GM10248 (cell line): ENCODE measurements around the gene ITPKB.

ENCODE experiments used
- CTCF ChIA-PET: fragments of 300-600 bp; sonication (Branson Sonifier 250); formaldehyde crosslinking; extraction: SDS; loops from one replicate; lab custom pipeline; 2021; ENCODE audit warnings: antibody characterized with exemption; lab: Yijun Ruan, JAX
- POLR2A ChIA-PET: fragments of 350-650 bp; sonication (Branson Sonifier 250); formaldehyde crosslinking; extraction: SDS; loops from one replicate; lab custom pipeline; 2020; ENCODE audit warnings: antibody characterized with exemption; lab: Yijun Ruan, JAX
- DNase-seq: peaks from one replicate; pipeline ENCODE4 v3.0.0; 2012; ENCODE audit errors: extremely low spot score
- CTCF ChIP-seq: IDR thresholded peaks from 2 replicates; pipeline ENCODE4 v1.5.1; 2012; ENCODE audit warnings: mild to moderate bottlenecking, low read depth; ENCODE audit errors: extremely low read depth, missing control alignments, control extremely low read depth

ITPKB gene

GRCh38 chr1:226649780-226650179 lies 89.3 kb downstream of the ITPKB start:
- no peak for DNase-seq
- ChIA-PET CTCF (interaction anchor here (1.2 kb wide), 1 partner anchor 176 kb away, joined by 3 read pairs; no protein-coding TSS in a partner anchor), POLR2A (no interaction called here)
- peak; percentile 30 for TF ChIP-seq CTCF

- TF ChIP-seq CTCF, result no peak
- CTCF ChIA-PET, result interaction anchor here (1.0 to 1.8 kb wide), 3 partner anchors 12 to 180 kb away, joined by 5 to 7 read pairs (median 7); no protein-coding TSS in a partner anchor
- no peak for DNase-seq
- POLR2A ChIA-PET, result no interaction called here
Measured at GRCh38 chr1:226649244-226649643, 89.8 kb downstream of the ITPKB start.

GRCh38 chr1:226648421-226648820 lies 90.7 kb downstream of the ITPKB start:
- ChIA-PET POLR2A (no interaction called here), CTCF (interaction anchor here (0.8 to 1.8 kb wide), 6 partner anchors 10 to 180 kb away, joined by 3 to 7 read pairs (median 4); no protein-coding TSS in a partner anchor)
- DNase-seq, result no peak
- TF ChIP-seq CTCF, result no peak

- no peak for DNase-seq
- POLR2A ChIA-PET, result no interaction called here
- CTCF ChIA-PET, result interaction anchor here (0.7 to 1.8 kb wide), 6 partner anchors 9 to 181 kb away, joined by 3 to 7 read pairs (median 4); no protein-coding TSS in a partner anchor
- no peak for TF ChIP-seq CTCF
Measured at GRCh38 chr1:226647719-226648118, 91.4 kb downstream of the ITPKB start.

GRCh38 chr1:226646870-226647449 lies 92.1 kb downstream of the ITPKB start:
- POLR2A ChIA-PET, result no interaction called here
- no peak for DNase-seq
- CTCF ChIA-PET, result interaction anchor here (1.8 kb wide), 1 partner anchor 14 kb away, joined by 7 read pairs; no protein-coding TSS in a partner anchor
- no peak for TF ChIP-seq CTCF

- ChIA-PET POLR2A (no interaction called here), CTCF (no interaction called here)
- no peak for TF ChIP-seq CTCF
Measured at GRCh38 chr1:226646026-226646869, 92.8 kb downstream of the ITPKB start.

More at GRCh38 chr1:226646026-226646869, 92.8 kb downstream of the ITPKB start:
- no peak for DNase-seq
